Osteoblast (primary cell): ENCODE results near the gene PPP2R5C. TPM values are rescaled to one million over a fixed set of nuclear protein-coding genes. Genes with fewer than 3 reads are reported as not detected.

Experiments
- DNase-seq: peaks from one replicate; pipeline ENCODE4 v3.0.0; 2011; ENCODE audit warnings: low spot score, mixed read lengths; ENCODE audit not compliant: insufficient read length; ENCODE audit errors: missing footprints
- H2AFZ ChIP-seq: 2 replicates; pipeline ENCODE4 v1.6.0; 2011; ENCODE audit warnings: mild to moderate bottlenecking, low read length
- H3K27ac ChIP-seq: 2 replicates; pipeline ENCODE4 v1.5.1; 2011; ENCODE audit warnings: mild to moderate bottlenecking, low read depth, low read length, moderate library complexity
- H3K27me3 ChIP-seq: 2 replicates; pipeline ENCODE4 v1.6.0; 2012; ENCODE audit warnings: mild to moderate bottlenecking, control low read depth, inconsistent platforms, low read length, moderate library complexity; ENCODE audit not compliant: insufficient read depth
- H3K36me3 ChIP-seq: 2 replicates; pipeline ENCODE4 v1.5.1; 2011; ENCODE audit warnings: mild to moderate bottlenecking, low read length, control low read depth, moderate library complexity; ENCODE audit not compliant: insufficient read depth
- H3K4me1 ChIP-seq: 2 replicates; pipeline ENCODE4 v1.5.1; 2011; ENCODE audit warnings: mild to moderate bottlenecking, low read length, control low read depth, moderate library complexity; ENCODE audit not compliant: insufficient read depth
- H3K4me2 ChIP-seq: 2 replicates; pipeline ENCODE4 v1.6.0; 2011; ENCODE audit warnings: mild to moderate bottlenecking, low read length; ENCODE audit not compliant: insufficient read depth
- H3K4me3 ChIP-seq: fragments of 200-600 bp; sonication (generic); 3 replicates; pipeline ENCODE4 v1.5.1; 2012; ENCODE audit warnings: mild to moderate bottlenecking, low read length, inconsistent platforms; ENCODE audit not compliant: insufficient read depth
- H3K79me2 ChIP-seq: 2 replicates; pipeline ENCODE4 v1.6.0; 2012; ENCODE audit warnings: mild to moderate bottlenecking, low read length, control low read depth, inconsistent platforms; ENCODE audit not compliant: insufficient read depth
- H3K9me3 ChIP-seq: 2 replicates; pipeline ENCODE4 v1.5.1; 2011; ENCODE audit warnings: low read depth, low read length, control low read depth
- H4K20me1 ChIP-seq: 2 replicates; pipeline ENCODE4 v1.6.0; 2012; ENCODE audit warnings: mild to moderate bottlenecking, low read length, control low read depth; ENCODE audit not compliant: insufficient read depth
- total RNA-seq: library from RNA; depleted of rRNA; stranded (reverse); fragments of >200 nt; gene quantifications from 2 replicates; pipeline ENCODE4 v1.2.3, GENCODE V29; 2012
- TF ChIP-seq, protein P1 (sequence below): IDR thresholded peaks from 2 replicates; pipeline ENCODE4 v1.5.1; 2011; ENCODE audit warnings: mild to moderate bottlenecking, low read depth, low read length, moderate library complexity; ENCODE audit errors: extremely low read depth

The PPP2R5C gene
- total RNA-seq, 1 donor, result 101 TPM

DNA sequence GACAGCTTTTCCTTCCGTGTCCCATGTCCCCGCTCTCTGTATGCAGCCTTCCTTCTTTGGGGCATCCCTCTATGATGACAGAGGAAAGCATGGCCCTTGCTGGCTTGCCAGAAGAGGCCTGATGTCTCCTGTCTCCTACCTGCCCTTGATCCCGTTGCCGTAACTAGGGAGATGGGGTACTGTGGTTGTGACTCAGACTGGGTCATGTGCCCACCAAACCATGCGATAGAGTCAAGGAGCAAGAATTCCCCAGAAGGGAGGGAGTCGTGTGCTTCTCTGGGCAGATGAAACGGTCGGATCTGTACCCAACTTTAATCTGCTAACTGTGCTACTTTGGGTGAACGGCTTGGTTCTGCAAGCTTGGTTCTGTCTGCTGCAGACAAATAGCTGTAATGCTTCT lies 103.8 kb downstream of the PPP2R5C start:
- Histone ChIP-seq H3K4me3 (no peak overlapping the region), H3K27ac (no peak overlapping the region), H3K4me1 (peaks cover 4% of the 10 kb centered on the region), H3K9me3 (no peaks in the 10 kb centered on the region), H3K36me3 (no peaks in the 10 kb centered on the region), H3K79me2 (peaks cover 68% of the 10 kb centered on the region), H3K27me3 (no peaks in the 10 kb centered on the region), H4K20me1 (peaks cover 29% of the 10 kb centered on the region), H2AFZ (no peak overlapping the region), H3K4me2 (no peak overlapping the region)
- TF ChIP-seq, protein P1, sequence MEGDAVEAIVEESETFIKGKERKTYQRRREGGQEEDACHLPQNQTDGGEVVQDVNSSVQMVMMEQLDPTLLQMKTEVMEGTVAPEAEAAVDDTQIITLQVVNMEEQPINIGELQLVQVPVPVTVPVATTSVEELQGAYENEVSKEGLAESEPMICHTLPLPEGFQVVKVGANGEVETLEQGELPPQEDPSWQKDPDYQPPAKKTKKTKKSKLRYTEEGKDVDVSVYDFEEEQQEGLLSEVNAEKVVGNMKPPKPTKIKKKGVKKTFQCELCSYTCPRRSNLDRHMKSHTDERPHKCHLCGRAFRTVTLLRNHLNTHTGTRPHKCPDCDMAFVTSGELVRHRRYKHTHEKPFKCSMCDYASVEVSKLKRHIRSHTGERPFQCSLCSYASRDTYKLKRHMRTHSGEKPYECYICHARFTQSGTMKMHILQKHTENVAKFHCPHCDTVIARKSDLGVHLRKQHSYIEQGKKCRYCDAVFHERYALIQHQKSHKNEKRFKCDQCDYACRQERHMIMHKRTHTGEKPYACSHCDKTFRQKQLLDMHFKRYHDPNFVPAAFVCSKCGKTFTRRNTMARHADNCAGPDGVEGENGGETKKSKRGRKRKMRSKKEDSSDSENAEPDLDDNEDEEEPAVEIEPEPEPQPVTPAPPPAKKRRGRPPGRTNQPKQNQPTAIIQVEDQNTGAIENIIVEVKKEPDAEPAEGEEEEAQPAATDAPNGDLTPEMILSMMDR, result no peak
- DNase-seq, result no peak

DNA sequence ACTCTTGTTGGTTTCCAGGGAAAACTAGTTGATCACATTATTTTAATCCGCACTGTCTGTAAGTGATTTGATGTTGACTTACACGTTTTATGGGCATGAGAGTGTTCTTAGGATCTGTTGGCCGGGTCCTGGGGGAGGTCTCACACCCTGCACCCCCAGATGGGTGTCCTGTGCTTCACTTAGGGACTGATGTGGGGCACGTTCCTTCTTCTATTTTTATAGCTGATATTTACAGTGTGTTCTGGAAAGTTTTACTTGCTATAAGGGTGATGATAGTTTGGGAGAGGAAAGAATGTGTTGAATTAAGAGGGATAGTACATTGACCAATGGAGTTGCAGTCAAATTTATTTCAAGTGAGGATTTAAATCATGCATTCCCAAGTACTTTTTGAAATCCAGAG lies 106.3 kb downstream of the PPP2R5C start:
- Histone ChIP-seq H2AFZ (no peak overlapping the region), H3K9me3 (no peaks in the 10 kb centered on the region), H3K4me3 (no peak overlapping the region), H4K20me1 (peaks cover 26% of the 10 kb centered on the region), H3K4me2 (no peak overlapping the region), H3K36me3 (no peaks in the 10 kb centered on the region), H3K79me2 (peaks cover 71% of the 10 kb centered on the region), H3K4me1 (no peaks in the 10 kb centered on the region), H3K27me3 (no peaks in the 10 kb centered on the region), H3K27ac (no peak overlapping the region)
- TF ChIP-seq, protein P1, result no peak
- DNase-seq, result no peak

DNA sequence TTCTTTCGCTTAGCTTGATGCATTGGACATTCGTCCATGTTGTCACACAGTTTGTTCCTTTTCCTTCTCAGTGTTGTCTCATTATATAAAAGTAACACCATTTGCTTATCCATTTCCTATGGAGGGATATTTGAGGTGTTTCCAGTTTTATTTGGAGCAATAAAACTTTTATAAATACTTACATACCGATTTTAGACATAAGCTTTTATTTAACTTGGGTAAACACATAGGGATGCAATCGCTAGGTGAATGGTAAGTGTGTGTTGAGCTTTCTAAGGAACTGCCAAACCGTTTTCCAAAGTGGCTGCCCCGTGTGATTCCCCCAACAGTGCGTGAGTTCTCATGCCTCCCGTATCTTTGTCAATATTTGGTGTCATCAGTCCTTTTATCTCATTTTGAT lies 107.7 kb downstream of the PPP2R5C start:
- Histone ChIP-seq H3K27me3 (no peaks in the 10 kb centered on the region), H3K27ac (no peak overlapping the region), H3K4me1 (no peaks in the 10 kb centered on the region), H2AFZ (no peak overlapping the region), H4K20me1 (peaks cover 40% of the 10 kb centered on the region), H3K4me3 (no peak overlapping the region), H3K79me2 (peaks cover 76% of the 10 kb centered on the region), H3K4me2 (no peak overlapping the region), H3K36me3 (no peaks in the 10 kb centered on the region), H3K9me3 (no peaks in the 10 kb centered on the region)
- no peak for DNase-seq
- TF ChIP-seq, protein P1, result no peak

DNA sequence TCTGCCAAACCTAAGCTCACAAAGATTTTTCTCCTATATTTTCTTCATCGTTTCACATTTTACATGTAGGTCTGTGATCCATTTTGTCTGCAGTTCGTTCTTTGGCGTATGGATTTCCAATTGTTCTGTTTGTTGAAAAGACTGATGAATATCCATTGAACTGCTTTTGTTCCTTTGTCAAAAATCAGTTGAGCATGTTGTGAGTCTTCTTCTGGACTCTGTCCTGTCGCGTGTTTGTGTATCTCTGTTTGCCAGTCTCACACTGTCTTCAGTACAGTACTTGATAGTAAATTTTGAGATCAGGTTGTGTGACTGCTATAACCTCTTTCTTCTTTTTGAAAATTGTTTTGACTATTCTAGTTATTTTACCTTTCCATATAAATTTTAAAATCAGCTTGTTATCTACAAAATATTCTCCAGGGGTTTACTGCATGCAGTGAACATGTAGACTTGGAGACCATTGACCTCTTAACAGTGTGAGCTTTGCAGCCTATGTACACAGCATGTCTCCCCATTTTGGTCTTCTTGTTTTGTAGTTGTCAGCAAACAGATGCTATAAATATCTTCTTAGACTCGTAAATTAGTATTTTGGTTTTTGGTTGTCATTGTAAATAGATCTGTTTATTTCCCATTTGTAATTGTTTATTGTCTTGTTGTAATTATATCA lies 108.9 kb downstream of the PPP2R5C start:
- Histone ChIP-seq H3K4me2 (no peak overlapping the region), H3K79me2 (peaks cover 72% of the 10 kb centered on the region), H3K36me3 (no peaks in the 10 kb centered on the region), H3K9me3 (no peaks in the 10 kb centered on the region), H3K27ac (no peak overlapping the region), H3K4me3 (no peak overlapping the region), H3K4me1 (no peaks in the 10 kb centered on the region), H3K27me3 (no peaks in the 10 kb centered on the region), H2AFZ (no peak overlapping the region), H4K20me1 (peaks cover 46% of the 10 kb centered on the region)
- TF ChIP-seq, protein P1, result no peak
- DNase-seq, result no peak
